NCI-H2081 (cell line): ENCODE measurements around the gene SLIT3.
A peak's percentile ranks its signal among the peaks of the same experiment; 100 is the strongest.
"Not testable (repeated sequence)": the region's sequence is repeated elsewhere in the genome, so short reads cannot be mapped to it uniquely, and the experiment has no call there.

Experiments used
- DNase-seq, 2 experiments: peaks; one replicate each; lab custom pipeline; 2025; lab: John Stamatoyannopoulos, UW

Gene SLIT3

DNA sequence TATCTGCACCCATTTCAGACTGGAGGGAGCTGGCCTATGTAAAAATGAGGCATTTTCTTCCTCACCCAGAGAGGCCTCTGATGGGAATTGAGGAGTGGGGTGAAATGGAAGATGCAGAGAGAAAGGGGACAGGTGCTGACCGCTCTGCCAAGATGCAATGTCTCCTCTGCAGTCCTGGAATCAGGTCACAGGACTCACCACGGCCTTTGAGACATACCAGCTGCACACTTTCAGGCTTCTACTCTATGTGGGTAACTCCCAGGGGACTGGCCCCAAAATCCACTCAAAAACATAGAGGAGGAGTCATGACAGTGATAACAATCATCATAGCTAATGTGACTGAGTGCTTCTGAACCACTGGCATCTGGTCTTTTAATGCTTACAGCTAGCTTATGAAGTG, 558.6 kb downstream of the SLIT3 start:
- DNase-seq: not testable (repeated sequence)

DNA sequence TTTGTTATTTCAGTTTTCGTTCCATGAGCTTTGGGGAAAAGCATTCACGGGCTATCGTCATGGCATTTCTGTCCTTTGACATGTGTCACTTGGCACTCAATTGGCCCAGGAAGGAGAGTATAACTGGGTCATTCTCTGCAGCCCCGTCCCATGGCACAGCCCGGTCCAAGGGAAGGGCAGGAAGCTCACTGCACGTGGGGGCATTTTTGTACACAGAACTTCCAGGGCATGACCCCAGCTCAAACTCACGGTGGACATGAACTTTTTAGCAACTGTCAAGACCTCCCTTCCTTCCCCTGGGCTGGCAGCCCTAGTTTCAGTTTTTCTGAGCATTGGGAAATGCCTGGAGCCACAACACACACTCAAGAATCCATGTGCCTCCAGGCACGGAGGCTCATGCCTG, 560.1 kb downstream of the SLIT3 start:
- DNase-seq: no peak

DNA sequence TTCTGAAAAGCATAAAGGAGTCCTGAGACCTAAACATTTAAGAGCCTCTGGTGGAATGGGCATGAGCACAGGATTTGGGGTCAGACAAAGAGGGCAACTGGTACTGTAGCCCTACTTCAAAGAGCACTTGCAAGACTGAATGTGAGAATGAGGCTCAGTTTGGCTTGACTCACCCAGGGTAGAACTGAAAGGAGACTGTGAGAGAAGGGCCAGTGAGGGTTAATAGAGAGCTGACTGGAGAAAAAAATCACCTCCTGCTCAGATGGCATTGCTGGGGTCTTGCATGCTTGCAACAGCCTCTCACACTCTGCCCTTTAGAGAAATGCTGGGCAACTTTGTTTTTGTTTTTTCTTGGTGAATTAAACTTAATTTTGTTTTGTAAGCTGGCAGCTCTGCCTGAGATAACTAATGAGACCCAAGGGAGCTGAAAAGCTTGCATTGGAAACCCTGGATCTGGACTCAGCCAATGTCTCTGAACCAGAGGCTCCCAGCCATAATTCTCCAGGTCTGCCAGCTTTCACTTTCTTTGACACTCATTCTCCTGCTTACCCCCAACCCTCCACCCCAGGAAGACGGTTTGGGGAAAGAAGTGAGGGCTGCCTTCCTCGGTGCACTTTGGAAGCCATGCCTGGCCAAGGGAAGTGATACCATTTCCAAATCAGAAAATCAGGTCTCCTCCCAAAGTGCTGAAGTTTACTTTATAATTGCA, 560.7 kb downstream of the SLIT3 start:
- DNase-seq: no peak

DNA sequence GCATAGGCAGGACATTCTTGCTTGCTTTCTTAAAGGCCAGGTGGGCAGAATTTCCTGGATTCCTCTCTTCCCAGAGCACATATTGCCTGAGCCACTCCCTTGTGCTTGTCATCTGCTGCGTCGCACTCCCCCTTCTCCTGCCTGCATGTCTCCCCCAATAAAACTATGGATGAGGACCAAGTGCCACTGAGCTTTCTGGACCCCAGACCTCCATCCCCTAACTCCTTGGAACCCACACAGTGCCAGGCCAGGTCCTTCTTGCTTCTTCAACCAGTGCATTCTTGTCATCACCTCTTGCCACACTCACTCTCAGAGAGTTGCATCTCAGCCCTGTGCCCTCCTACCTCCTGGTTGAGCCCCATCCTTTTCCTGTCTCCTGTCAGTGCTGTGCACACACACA, 563.9 kb downstream of the SLIT3 start:
- DNase-seq: no peak

DNA sequence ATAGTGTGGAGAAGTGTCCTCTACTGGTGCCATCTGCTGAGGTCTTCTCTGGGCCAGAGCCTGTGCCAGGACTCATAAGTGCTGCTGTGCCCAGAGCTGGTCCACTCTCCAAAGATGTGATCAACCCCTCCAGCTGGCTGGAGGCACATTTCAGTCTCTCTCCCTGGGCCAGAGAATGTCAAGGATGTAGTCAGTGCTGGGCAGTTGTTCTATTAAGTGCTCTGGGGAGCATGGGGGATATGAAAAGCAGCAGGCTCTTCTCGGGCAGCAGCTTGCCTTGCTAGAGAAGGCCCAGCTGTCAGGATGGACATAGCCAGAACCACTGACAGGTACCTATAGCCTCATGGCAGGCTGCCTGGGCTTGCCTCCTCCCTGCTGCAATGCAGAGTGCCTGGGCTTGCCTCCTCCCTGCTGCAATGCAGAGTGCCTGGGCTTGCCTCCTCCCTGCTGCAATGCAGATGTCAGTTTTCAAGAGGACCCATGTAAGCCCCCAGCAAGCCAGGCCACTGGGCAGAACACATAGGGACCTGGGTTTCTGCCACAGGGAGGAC, 564.6 kb downstream of the SLIT3 start:
- DNase-seq: no peak

DNA sequence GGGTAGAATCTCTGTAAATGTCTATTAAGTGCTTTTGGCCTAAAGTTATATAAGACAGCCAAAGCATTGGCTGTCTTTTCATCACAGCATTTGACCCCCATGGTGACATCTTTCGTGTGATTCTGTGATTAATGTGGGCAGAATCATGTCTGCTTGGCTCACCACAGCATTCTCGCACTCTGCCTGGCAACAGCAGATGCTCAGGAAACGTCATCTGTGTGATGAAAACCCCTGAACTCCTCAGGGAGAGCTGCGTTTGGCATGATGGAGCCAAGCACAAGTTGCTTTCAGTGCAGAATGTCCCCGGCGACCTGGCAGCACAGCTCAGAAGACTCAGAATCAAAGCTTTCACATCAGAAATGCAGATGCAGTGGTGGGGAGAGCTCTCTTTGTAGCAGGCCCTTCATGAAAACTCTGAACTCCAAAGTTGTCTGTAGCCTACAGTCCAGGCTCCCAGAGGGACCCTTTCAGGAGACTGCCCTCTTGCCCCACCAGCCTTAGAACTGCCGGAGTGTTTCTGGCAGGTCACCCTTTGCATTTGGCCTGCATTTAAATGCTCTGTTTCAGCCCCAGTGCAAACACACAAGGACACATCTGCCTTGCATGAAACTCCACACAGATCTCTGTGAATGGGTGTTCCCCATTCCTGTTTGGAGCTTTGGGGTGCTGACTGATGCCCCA, 566.2 kb downstream of the SLIT3 start:
- no peak for DNase-seq

DNA sequence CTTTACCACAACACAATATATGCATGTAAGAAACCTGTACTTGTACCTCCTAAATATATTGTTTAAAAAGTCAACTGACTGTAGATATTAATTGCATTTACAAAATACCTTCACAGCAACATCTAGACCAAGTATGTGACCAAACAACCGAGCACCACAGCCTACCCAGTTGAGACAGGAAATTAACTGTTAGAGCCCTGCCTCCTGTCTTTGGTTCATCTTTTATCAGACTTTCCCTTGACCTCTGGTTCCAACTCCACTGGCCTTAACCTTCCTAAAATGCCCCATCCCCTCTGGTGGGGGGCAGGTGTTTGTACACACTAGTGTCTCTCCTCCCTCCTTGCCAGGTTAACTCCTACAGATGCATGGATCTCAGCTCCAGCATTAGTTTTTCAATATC, 566.8 kb downstream of the SLIT3 start:
- DNase-seq: no peak

DNA sequence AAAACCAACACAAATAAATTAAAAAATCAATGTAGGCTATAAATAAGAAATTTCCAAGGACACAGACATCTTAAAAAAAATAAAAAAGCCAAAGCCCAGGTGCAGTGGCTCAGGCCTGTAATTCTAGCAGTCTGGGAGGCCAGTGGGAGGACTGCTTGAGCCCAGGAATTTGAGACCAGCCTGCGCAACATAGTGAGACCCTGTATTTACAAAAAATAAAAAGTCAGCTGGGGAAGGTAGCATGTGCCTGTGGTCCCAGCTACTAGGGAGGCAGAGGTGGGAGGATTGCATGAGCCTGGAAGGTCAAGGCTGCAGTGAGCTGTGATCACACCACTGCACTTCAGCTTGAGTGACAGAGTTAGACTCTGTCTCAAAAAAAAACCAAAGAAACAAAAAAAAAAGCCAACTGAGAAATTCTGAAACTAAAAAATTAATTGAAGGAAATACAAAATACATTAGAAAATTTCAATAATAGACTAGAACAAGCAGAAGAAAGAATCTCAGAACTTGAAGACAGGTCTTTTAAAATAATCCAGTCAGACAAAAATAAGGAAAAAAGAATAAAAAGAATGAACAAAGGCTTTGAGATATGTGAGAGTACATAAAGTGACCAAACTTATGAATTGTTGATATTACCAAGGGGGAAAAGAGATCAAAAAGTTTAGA, 572.3 kb downstream of the SLIT3 start:
- DNase-seq: no peak

DNA sequence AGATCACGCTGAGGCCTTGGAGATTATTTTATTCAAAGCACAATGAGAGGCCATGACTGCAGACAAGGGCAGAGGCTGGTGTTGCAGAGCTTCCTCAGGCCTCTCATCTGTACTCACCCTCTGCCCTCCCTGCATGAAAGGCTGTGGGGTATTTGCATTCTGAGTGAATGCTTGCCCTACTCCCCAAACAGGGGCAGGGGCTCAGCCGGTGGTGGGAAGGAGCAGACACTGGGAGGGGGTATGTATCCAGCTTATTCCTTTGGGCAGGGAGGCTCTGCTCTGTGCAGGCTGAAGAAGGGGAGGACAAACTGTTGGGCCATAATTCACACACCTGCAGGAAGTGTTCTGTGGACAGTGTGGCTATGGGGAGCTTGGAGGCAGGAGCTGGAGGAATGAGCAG, 573.4 kb downstream of the SLIT3 start:
- DNase-seq: no peak

DNA sequence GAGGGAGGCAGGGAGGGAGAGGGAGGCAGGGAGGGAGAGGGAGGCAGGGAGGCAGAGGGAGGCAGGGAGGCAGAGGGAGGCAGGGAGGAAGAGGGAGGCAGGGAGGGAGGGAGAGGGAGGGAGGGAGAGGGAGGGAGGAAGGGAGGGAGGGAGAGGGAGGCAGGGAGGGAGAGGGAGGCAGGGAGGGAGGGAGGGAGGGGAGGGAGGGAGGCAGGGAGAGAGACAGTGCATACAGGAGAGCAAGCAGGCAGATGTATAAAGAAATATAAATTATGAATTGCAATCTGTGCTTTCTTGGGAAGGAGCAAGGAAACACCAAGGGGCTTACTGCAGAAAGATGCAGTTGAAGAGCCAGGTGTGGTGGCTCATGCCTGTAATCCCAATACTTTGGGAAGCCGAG, 574.6 kb downstream of the SLIT3 start:
- no peak for DNase-seq

DNA sequence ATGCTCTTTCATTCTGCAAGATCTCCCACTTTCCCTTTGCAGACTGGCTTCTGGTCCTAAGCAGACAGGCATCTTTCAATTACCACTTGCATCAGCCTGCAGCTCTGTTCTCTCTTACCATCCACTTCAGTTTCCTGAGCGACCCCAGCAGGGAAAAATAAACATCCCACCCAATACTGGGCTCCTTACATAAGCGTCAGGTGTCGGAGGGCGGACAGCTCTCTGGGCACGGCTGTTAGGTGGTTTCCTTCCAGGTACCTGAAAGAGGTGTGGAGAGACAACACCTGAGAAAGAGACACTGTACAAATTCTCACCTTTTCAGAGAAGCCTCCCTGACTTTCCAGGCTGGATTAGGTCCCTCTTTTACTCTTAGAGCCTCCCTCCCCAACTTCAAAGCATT, 576.7 kb downstream of the SLIT3 start:
- no peak for DNase-seq

DNA sequence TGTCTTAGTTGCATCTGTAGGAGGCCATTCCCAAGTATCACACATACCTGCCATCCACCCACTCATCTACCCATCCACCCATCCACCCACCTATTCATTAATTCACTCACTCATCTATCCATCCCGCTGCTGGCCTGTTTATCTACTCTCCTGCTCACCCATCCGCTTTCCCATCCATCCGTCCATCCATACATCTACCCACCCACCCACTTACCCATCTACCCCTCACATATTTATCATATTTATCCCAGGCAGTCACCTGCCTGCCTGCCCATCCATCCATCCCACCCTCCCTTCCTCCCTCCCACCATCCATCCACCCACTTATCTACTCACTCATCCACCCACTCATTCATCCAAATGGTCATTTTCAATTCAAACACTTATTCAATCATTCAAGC, 577.9 kb downstream of the SLIT3 start:
- DNase-seq: no peak

DNA sequence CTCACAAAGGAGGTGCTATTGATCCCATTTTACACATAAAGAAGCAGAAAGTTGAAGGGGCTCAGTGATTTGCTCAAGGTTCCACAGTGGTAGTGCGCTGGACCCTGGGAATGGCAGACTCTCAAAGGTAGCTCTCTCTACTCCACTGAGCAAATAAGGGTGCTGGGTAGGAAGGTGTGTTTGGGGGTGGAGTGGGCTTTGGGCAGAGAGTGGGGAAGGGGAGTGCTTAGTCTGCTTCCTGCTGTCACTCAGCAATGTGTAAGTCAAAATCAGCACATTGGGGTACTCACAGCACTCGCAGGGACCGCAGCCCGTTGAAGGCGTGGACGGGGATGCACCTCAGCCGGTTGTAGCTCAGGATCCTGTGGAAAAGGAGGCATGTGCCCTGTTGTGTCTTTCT, 579.0 kb downstream of the SLIT3 start:
- DNase-seq: no peak

DNA sequence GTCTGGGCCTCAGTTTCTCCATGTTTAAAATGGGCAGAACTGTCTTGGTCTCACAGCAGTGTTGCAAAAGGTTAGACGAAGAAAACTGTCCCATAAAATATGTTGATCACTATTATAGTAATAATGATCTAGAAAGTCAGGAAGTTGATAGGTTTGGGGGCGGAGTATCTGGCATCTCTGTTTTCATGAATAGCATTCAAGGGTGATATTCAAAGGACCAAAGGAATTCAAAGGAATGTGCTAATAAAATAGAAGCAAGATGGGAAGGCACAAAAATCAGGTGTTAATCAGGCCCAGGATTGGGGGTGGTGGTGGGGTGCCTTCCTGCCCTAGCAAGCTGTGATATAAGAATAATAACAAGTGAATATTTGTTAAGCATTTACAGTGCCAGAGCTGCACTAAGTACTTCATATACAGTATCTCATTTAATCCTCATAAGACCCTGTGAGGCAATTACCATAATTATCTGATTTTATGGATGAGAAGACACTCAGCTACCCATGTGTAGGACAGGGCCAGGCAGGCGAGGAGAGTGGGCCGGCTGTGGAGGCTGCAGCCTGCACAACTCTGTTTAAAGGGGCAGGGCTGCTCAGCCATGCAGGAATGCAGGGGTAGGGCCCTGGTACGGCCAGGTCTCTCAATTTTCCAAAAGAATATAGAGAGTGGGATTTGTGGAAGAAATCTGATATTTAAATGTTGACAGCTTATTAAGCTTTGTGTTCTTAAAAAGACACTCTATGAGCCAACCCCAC, 579.8 kb downstream of the SLIT3 start:
- DNase-seq: no peak

DNA sequence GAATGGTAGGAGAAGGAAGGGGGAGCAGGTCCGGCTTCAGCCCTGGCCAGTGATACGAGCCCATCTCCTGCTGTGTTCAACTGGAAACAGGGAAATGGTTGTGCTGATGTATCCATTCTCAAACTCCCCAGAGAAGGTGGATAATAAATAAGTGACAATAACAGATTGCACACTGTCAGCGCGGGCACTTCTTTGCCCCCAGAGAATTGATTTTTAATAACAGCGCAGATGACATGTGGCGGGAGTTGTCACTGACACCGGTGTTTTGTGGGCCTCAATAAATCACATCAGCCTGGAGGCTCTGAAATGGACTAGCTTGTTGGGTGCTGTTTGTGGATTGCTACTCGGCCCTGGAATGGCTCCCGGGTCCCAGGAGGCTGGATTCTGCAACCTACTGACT, 580.4 kb downstream of the SLIT3 start:
- DNase-seq: no peak

DNA sequence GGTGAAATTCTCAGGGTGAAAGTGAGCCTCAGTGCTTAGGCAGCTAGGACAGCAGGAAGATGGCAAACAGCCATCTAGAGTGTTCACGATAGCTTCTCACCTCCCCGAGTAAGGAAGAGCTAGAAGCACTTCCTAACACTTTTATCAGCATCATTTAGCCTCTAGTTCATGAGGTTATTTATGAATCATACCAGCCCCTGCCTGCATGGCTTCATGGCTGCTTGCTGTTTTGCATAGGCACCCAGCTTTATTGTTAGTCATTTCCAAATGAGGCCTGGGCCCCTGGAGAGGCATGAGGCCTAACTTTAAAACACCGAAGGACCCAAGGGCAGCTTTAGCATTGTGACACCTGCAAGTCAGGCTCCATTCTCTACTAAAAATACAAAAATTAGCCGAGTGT, 586.9 kb downstream of the SLIT3 start:
- DNase-seq: no peak

DNA sequence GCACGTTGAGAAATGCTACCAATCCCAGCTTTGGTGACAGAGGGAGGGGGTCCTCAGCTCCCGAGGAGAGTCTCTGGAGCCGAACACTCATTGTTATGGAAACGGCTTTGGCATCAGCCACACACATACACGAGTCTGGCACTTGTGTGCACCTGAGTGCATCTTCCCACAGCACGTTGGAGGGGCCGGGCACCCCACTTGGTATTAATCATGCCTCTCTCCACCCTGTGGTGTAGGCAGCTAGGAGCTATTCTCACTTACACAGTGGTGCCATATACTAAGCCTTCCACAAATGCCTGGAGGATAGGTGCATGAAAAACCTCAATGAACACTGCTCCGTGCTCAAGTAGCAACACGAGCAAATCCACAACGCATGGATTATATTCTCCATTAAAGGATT, 587.9 kb downstream of the SLIT3 start:
- DNase-seq: no peak

DNA sequence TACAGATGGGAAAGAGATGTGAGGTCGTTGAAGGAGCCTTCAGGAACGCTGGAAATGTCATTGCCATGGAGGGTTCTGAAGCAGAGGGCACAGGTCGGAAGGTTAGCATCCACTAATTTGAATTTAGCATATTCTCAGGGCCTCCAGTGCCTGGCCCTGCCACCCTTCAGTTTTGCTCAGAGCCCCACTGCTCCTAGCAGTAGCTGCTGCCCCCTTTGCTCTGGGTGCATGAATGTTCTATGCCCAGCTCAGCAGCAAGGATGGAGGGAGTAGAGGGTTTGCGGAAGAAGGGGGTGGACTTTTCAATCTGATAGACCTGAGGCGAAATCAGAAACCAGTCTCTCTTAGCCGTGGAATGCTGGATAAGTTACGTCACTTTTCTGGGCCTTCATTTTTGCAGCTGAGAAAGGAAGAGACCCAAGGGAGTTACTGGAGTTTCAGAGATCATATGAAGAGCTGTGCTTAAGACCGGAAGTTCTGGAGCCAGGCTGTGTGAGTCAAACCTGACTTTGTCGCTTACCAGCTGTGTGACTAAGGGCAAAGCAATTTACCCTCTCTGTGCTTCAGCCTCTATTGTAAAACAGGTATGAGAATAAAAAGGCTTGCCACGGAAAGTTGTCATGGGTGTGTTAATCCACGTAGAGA, 588.5 kb downstream of the SLIT3 start:
- DNase-seq: no peak

DNA sequence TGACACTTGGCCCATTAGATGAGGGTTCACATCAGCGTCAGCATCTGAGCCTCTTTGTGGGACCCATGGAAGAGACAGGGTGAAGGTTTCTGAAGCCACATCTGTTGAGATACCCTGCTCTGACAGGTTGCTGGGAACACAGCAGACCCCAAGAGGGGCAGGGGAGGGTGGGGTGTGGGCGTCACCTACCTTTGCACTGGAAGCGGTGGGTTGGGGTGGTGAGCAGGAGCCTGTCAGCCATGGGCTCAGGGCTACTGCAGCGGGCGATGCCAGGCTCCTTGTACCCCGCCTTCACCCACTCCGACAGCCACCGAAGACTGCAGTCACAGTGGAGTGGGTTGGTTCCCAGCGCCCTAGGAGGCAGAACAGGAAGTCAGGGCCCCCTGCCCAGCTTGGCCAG, 590.2 kb downstream of the SLIT3 start:
- no peak for DNase-seq

DNA sequence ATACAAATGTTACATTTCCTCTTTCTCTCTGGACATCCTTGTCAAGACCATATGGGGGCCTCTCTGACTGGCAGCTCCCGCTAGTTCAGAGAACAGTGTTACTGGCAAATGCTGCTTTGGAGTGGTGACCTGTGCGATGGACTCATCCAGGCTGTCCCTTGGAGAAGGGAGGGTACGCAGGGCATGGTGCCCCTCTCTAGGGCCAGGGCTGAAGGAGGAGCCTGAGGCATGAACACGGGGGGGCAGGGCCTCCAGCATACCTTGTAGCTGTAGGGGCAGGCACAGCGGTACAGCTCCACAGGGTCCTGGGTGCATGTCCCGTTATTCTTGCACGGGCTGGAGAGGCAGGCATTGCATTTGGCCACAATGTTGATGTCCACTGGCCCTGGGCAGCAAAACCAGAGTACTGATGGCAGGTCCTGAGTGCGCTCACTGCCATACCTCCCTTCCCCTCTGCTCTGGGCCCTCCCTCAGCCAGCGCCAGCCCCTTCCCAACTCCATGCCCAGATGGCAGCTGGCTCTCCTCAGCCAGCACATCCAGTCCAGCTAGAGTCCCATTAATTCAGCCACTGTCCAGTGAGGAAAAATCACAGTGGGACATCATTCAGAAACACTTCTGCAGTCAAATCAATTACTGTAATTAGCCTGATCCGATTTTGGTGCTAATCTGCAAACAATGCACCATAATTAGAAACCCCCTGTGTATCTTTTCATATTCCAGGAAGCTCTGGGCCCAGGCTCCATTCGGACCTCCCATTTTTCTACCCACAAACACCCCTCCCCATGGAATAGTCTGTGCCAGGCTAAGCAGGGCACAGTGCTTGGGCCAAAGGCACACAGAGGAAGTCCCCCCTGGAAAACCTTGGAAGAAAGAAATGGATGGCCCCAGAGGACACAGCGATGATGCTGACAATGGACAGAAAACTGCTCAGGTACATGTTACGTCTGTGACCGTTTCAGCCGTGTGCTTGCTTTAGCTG, 592.9 kb downstream of the SLIT3 start:
- no peak for DNase-seq

DNA sequence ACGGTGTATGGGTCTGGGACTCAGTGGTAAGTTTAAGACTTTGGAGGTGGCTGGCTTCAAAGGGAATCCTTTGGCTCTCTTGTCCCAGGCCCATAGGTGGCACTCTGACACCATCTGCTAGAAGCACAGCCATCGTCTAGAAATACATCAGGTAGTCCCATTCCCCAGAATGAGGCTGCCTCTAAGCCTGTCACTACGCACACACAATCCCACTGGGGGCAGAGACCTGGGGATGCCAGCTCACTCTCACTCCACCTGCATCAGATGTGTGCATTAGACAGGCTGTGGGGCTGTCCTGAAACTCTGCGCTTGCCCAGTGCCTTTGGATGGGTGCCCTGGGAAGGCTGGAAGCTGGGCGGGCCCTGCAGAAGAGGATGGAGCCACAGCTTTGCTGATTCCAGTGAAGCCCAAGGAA, 594.3 kb downstream of the SLIT3 start:
- peak in 1 of 2 experiments; percentile 36 for DNase-seq
